SK-N-SH (cell line): ENCODE results near the gene CHPF2. TPM values are rescaled to one million over a fixed set of nuclear protein-coding genes. Genes with fewer than 3 reads are reported as not detected.

Source experiments
- CTCF ChIA-PET: fragments of 300-600, 350-600 bp; formaldehyde crosslinking; extraction: SDS; loops from one replicate; lab custom pipeline; 2021; lab: Yijun Ruan, JAX
- POLR2A ChIA-PET: fragments of 350-600 bp; sonication (Branson Sonifier 250); formaldehyde crosslinking; extraction: SDS; loops from one replicate; lab custom pipeline; 2020; ENCODE audit warnings: antibody characterized with exemption, inconsistent platforms; lab: Yijun Ruan, JAX
- DNase-seq: peaks from one replicate; pipeline ENCODE4 v3.0.0; 2012
- H2AFZ ChIP-seq: fragments of 200-600 bp; sonication (generic); 2 replicates; pipeline ENCODE4 v1.8.1; 2016; ENCODE audit warnings: antibody characterized with exemption, mild to moderate bottlenecking, low read depth
- H3F3A ChIP-seq: fragments of 200-600 bp; sonication (generic); replicated peaks from 2 replicates; pipeline ENCODE3; 2016; ENCODE audit warnings: antibody characterized with exemption, mild to moderate bottlenecking; ENCODE audit not compliant: insufficient read depth
- H3K27ac ChIP-seq, 2 experiments: fragments of 200-500 bp in 1 of 2; fragments of 200-600 bp in 1 of 2; sonication (Bioruptor generic) in 1 of 2; sonication (generic), shearing (Covaris generic) in 1 of 2; 2 replicates each; pipeline versions ENCODE4 v1.5.1 to v1.6.1; 2014 to 2016; ENCODE audit warnings: low read depth in 2 of 2, inconsistent platforms in 1 of 2, low read length in 1 of 2, mild to moderate bottlenecking in 1 of 2, mixed read lengths in 1 of 2
- H3K27me3 ChIP-seq: fragments of 200-600 bp; sonication (generic), shearing (Covaris generic); 2 replicates; pipeline ENCODE4 v1.6.1; 2016; ENCODE audit warnings: mixed run types; ENCODE audit not compliant: insufficient read depth
- H3K36me3 ChIP-seq, 2 experiments: fragments of 200-500 bp in 1 of 2; fragments of 200-600 bp in 1 of 2; sonication (Bioruptor generic) in 1 of 2; sonication (generic) in 1 of 2; replicated peaks in 1 of 2; 2 replicates each; pipeline versions ENCODE3 to v1.5.1; 2014 to 2016; ENCODE audit warnings: low read length in 1 of 2, mild to moderate bottlenecking in 1 of 2; ENCODE audit not compliant: insufficient read depth in 2 of 2, control insufficient read depth in 1 of 2
- H3K4me1 ChIP-seq, 2 experiments: fragments of 200-500 bp in 1 of 2; fragments of 200-600 bp in 1 of 2; sonication (Bioruptor generic) in 1 of 2; sonication (generic), shearing (Covaris generic) in 1 of 2; 2 replicates each; pipeline versions ENCODE4 v1.5.1 to v1.6.1; 2014 to 2016; ENCODE audit warnings: low read depth in 1 of 2, low read length in 1 of 2, mixed run types in 1 of 2; ENCODE audit not compliant: insufficient read depth in 2 of 2, control insufficient read depth in 1 of 2
- H3K4me2 ChIP-seq: fragments of 200-600 bp; sonication (generic), shearing (Covaris generic); 2 replicates; pipeline ENCODE4 v1.6.1; 2017; ENCODE audit warnings: mixed run types
- H3K4me3 ChIP-seq, 2 experiments: fragments of 200-500 bp in 1 of 2; fragments of 200-600 bp in 1 of 2; sonication (Bioruptor generic) in 1 of 2; sonication (generic), shearing (Covaris generic) in 1 of 2; 2 replicates each; pipeline versions ENCODE4 v1.5.1 to v1.8.1; 2014 to 2016; ENCODE audit warnings: low read depth in 2 of 2, inconsistent platforms in 1 of 2, low read length in 1 of 2, mild to moderate bottlenecking in 1 of 2, mixed read lengths in 1 of 2, moderate library complexity in 1 of 2
- H3K79me2 ChIP-seq: fragments of 200-600 bp; sonication (generic); 2 replicates; pipeline ENCODE4 v1.8.1; 2017; ENCODE audit warnings: mild to moderate bottlenecking; ENCODE audit not compliant: insufficient read depth
- H3K9ac ChIP-seq: fragments of 200-600 bp; sonication (generic); 2 replicates; pipeline ENCODE4 v1.6.1; 2017; ENCODE audit warnings: mixed run types
- H3K9me2 ChIP-seq: fragments of 200-600 bp; sonication (generic); 2 replicates; pipeline ENCODE4 v1.6.1; 2017; ENCODE audit warnings: mixed run types
- H3K9me3 ChIP-seq: fragments of 200-600 bp; sonication (generic); 2 replicates; pipeline ENCODE4 v1.6.1; 2017; ENCODE audit warnings: mixed run types, mild to moderate bottlenecking, moderate library complexity
- H4K20me1 ChIP-seq: fragments of 200-600 bp; sonication (generic); 2 replicates; pipeline ENCODE4 v1.6.1; 2017; ENCODE audit warnings: mild to moderate bottlenecking, mixed run types; ENCODE audit not compliant: insufficient read depth
- CHD2 ChIP-seq: fragments of 150-350 bp; IDR thresholded peaks from 2 replicates; pipeline ENCODE4 v1.6.1; 2018; ENCODE audit warnings: low read length; ENCODE audit not compliant: partially characterized antibody
- EP300 ChIP-seq, 2 experiments: IDR thresholded peaks; 2 replicates each; pipeline versions ENCODE4 v1.4.0 to v1.6.1; 2012; ENCODE audit warnings: borderline replicate concordance in 1 of 2, low read depth in 1 of 2, low read length in 1 of 2
- FOXJ3 ChIP-seq: sonication (generic); formaldehyde crosslinking; IDR thresholded peaks from 2 replicates; pipeline ENCODE4 v1.5.1; 2020; ENCODE audit warnings: mild to moderate bottlenecking, missing genetic modification reagents
- GABPA ChIP-seq: IDR thresholded peaks from 2 replicates; pipeline ENCODE4 v1.4.0; 2012; ENCODE audit warnings: low read depth, mild to moderate bottlenecking
- GATA2 ChIP-seq: sonication (generic); formaldehyde crosslinking; IDR thresholded peaks from 2 replicates; pipeline ENCODE4 v1.5.0; 2020; ENCODE audit warnings: mild to moderate bottlenecking, missing genetic modification reagents
- IRF3 ChIP-seq: fragments of 150-350 bp; IDR thresholded peaks from 2 replicates; pipeline ENCODE4 v1.6.1; 2016; ENCODE audit warnings: mild to moderate bottlenecking, low read depth, low read length
- NFIC ChIP-seq: IDR thresholded peaks from 2 replicates; pipeline ENCODE4 v1.4.0; 2012; ENCODE audit warnings: borderline replicate concordance
- POLR2AphosphoS5 ChIP-seq: IDR thresholded peaks from 2 replicates; pipeline ENCODE4 v1.6.1; 2012; ENCODE audit warnings: low read depth, low read length
- RAD21 ChIP-seq: IDR thresholded peaks from 2 replicates; pipeline ENCODE4 v1.6.1; 2012; ENCODE audit warnings: mild to moderate bottlenecking, low read length
- REST ChIP-seq: IDR thresholded peaks from 2 replicates; pipeline ENCODE4 v1.6.1; 2012; ENCODE audit warnings: mild to moderate bottlenecking, low read depth, low read length, moderate library complexity
- TAF1 ChIP-seq: IDR thresholded peaks from 2 replicates; pipeline ENCODE4 v1.6.1; 2012; ENCODE audit warnings: low read depth, mild to moderate bottlenecking, low read length, moderate library complexity, borderline replicate concordance
- TCF12 ChIP-seq: IDR thresholded peaks from 2 replicates; pipeline ENCODE4 v1.4.0; 2012
- WGBS: methylation state at CpG from one replicate; pipeline ENCODE4 v1.1.6; 2017; ENCODE audit warnings: low lambda C conversion rate; 5-methylcytosine and 5-hydroxymethylcytosine counted together
- polyA plus RNA-seq, 3 experiments: library from polyadenylated mRNA; depleted of rRNA; stranded (reverse); fragments of >200 nt; gene quantifications; 2 replicates each; pipeline ENCODE4 v1.2.3, GENCODE V29; 2012
- TF ChIP-seq, protein P1 (sequence below): fragments of 200-600 bp; sonication (generic); IDR thresholded peaks from 2 replicates; pipeline ENCODE4 v1.6.1; 2017; ENCODE audit warnings: antibody characterized with exemption, mild to moderate bottlenecking, moderate library complexity

CHPF2 gene
- polyA plus RNA-seq, 1 of the 3 experiments (the other 2 are of a cell fraction): 68.6 TPM

GRCh38 chr7:151195616-151196450, 36.5 kb upstream of the CHPF2 start:
- Histone ChIP-seq H3K4me2 (no peak overlapping the region), H3K27me3 (peaks cover 74% of the 10 kb centered on the region), H3K36me3 (no peaks in the 10 kb centered on the region), H3K9me3 (no peaks in the 10 kb centered on the region), H4K20me1 (no peaks in the 10 kb centered on the region), H3K9me2 (no peaks in the 10 kb centered on the region), H3K79me2 (no peaks in the 10 kb centered on the region), H3K27ac (no peak overlapping the region), H3F3A (no peaks in the 10 kb centered on the region), H3K4me1 (no peaks in the 10 kb centered on the region), H3K4me3 (no peak overlapping the region), H3K9ac (no peak overlapping the region), H2AFZ (no peak overlapping the region)
- 27% methylated on average over 19 of the region's 19 CpGs for WGBS
- TF ChIP-seq RAD21 (no peak), REST (no peak), TCF12 (no peak), GABPA (no peak), GATA2 (CRISPR knock-in tag) (no peak), EP300 (IDR thresholded peaks at IDR 0.05; ENCODE audit: borderline replicate concordance in 1 of 2, low read depth in 1 of 2, low read length in 1 of 2) (no peak), NFIC (no peak), POLR2AphosphoS5 (no peak), CHD2 (no peak), FOXJ3 (CRISPR knock-in tag) (no peak), IRF3 (no peak), TAF1 (no peak)
- TF ChIP-seq, protein P1, sequence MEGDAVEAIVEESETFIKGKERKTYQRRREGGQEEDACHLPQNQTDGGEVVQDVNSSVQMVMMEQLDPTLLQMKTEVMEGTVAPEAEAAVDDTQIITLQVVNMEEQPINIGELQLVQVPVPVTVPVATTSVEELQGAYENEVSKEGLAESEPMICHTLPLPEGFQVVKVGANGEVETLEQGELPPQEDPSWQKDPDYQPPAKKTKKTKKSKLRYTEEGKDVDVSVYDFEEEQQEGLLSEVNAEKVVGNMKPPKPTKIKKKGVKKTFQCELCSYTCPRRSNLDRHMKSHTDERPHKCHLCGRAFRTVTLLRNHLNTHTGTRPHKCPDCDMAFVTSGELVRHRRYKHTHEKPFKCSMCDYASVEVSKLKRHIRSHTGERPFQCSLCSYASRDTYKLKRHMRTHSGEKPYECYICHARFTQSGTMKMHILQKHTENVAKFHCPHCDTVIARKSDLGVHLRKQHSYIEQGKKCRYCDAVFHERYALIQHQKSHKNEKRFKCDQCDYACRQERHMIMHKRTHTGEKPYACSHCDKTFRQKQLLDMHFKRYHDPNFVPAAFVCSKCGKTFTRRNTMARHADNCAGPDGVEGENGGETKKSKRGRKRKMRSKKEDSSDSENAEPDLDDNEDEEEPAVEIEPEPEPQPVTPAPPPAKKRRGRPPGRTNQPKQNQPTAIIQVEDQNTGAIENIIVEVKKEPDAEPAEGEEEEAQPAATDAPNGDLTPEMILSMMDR: no peak
- no peak for DNase-seq
- ChIA-PET POLR2A (no interaction called here), CTCF (interaction anchor here (0.8 to 1.5 kb wide), 6 partner anchors 13 to 111 kb away, joined by 3 to 4 read pairs (median 4); no protein-coding TSS in a partner anchor)
